ENCODE measurements around the gene INPP5E. TPM values are rescaled to one million over a fixed set of nuclear protein-coding genes. Genes with fewer than 3 reads are reported as not detected.

INPP5E gene
- polyA plus RNA-seq, 4 donors: 5.7 to 9.6 (median 7.3) TPM

DNA sequence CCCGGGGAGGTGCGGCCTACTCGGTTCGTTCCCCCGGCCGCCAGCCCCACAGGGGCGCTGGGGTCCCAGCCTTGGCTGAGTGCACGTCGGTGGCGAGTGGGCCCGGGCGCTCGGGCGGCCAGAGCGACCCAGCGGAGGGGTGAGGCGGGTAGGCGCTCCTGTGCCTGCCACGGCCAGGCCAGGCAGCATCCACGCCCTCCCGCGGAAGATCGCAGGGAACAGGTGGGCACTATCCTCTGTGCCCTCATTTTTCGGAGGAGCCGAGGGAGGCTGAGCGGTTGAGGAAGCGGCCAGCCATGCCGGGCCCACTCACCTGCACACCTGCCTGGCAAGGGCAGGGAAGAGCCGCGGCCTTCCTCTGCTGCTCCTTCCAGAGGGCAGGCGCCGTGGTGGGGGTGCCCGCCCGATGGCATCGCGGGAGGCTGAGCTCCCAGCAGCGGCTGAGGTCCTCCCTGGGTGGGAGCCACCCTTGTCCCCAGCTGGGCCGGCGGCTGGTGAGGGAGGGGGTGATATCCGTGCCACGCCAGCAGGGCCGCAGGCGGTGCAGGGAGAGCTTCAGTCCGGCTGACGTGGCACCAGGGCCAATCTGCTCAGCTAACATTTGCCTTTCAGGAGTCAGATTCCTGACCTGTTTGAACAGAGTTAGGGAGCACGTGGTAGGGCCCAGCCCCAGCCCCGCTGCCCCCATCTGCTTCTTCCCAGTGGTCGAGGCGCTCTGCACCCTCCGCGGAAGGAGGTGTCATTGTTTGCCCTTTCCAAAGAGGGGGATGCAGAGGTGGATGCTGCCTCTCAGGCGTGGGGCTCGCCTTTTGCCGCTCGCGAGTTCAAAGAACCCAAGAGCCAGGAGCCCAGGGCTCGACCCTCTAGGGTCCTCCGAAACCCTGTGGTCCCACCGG lies 44.8 kb upstream of the INPP5E start:
- Histone ChIP-seq H3K27ac (ENCODE audit: low read depth in 1 of 3, low read length in 2 of 3) (peak overlapping the region in 2 of 3 donors; percentile 57 to 99), H3K9me3 (ENCODE audit: control insufficient read depth in 2 of 2, insufficient read depth in 1 of 2, low read depth in 1 of 2, low read length in 1 of 2) (no peaks in the 10 kb centered on the region), H3K36me3 (ENCODE audit: control insufficient read depth in 3 of 3, insufficient read depth in 2 of 3, low read depth in 1 of 3, low read length in 3 of 3) (peaks cover 0 to 3% (median 2%) of the 10 kb centered on the region in 3 donors), H3K4me1 (ENCODE audit: control insufficient read depth in 3 of 3, insufficient read depth in 2 of 3, low read depth in 1 of 3, low read length in 2 of 3) (peaks cover 4 to 17% (median 6%) of the 10 kb centered on the region in 3 donors), H3K27me3 (ENCODE audit: control insufficient read depth in 3 of 3, insufficient read depth in 3 of 3, low read length in 3 of 3) (peaks cover 0 to 18% (median 0%) of the 10 kb centered on the region in 3 donors), H3K4me3 (ENCODE audit: low read depth in 1 of 3, low read length in 3 of 3) (peak overlapping the region; percentile 46 to 62 (median 61))
- WGBS, 3 donors: 14 to 32% (median 22%) methylated on average over 46 to 59 of the region's 59 CpGs
- no peak for FAIRE-seq
- DNase-seq: peak; percentile 21 to 42

- FAIRE-seq (no peak), DNase-seq (peak; percentile 90 to 97)
- peaks cover 0 to 3% (median 2%) of the 10 kb centered on the region in 3 donors for H3K36me3 ChIP-seq (ENCODE audit: control insufficient read depth in 3 of 3, insufficient read depth in 2 of 3, low read depth in 1 of 3, low read length in 3 of 3)
- peaks cover 4 to 17% (median 6%) of the 10 kb centered on the region in 3 donors for H3K4me1 ChIP-seq (ENCODE audit: control insufficient read depth in 3 of 3, insufficient read depth in 2 of 3, low read depth in 1 of 3, low read length in 2 of 3)
- peaks cover 0 to 17% (median 0%) of the 10 kb centered on the region in 3 donors for H3K27me3 ChIP-seq (ENCODE audit: control insufficient read depth in 3 of 3, insufficient read depth in 3 of 3, low read length in 3 of 3)
- WGBS, 3 donors: 0% methylated on average over 48 to 63 of the region's 63 CpGs
- H3K27ac ChIP-seq (ENCODE audit: low read depth in 1 of 3, low read length in 2 of 3): peak overlapping the region; percentile 97 to 100 (median 99)
- no peaks in the 10 kb centered on the region for H3K9me3 ChIP-seq (ENCODE audit: control insufficient read depth in 2 of 2, insufficient read depth in 1 of 2, low read depth in 1 of 2, low read length in 1 of 2)
- peak overlapping the region; percentile 46 to 62 (median 61) for H3K4me3 ChIP-seq (ENCODE audit: low read depth in 1 of 3, low read length in 3 of 3)
Measured at GRCh38 chr9:136483589-136484152, 44.0 kb upstream of the INPP5E start.

- peaks cover 4 to 17% (median 6%) of the 10 kb centered on the region in 3 donors for H3K4me1 ChIP-seq (ENCODE audit: control insufficient read depth in 3 of 3, insufficient read depth in 2 of 3, low read depth in 1 of 3, low read length in 2 of 3)
- FAIRE-seq: no peak
Measured at GRCh38 chr9:136482793-136483588, 43.3 kb upstream of the INPP5E start, which contains the start of gene SEC16A. Gene SEC16A, minus strand, starts transcription at chr9:136483040. Its CDS starts 5,425 bp downstream, at chr9:136477615.

DNA sequence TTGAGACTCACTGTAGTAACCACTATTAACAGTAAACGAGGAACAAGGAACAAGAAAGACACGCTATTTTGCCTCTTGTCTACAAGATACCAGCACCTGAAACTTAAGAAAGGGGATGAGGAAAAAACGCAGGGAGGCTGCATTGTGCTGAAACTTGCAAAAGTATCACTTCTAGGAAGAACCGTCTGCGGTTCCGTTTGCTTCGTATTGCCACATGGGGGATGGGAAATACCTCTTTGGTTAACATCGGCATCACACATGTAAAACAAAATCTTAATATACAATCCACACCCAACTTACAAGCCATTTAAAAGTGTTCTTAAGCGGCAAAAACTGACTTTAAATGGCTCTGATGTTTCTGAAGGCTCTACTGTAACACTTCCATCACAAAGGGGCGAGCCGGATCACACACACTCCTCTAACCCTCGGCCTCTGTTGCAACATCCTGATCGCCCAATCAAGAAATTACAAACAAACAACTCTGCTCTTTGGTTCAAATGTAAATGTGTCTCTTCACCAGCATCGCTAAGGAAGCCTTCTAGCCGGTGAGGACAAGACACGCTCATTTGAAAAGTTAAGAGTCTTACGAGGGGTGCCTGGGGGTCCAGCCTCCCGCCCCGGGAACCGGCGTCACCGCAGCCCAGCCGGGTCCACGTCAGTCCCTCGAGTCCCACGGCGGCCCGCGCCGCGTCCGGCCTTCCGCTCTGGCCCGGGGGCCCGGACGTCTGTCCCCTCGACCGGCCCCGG lies 42.6 kb upstream of the INPP5E start:
- Histone ChIP-seq H3K27ac (ENCODE audit: low read depth in 1 of 3, low read length in 2 of 3) (peak overlapping the region; percentile 92 to 100 (median 98)), H3K36me3 (ENCODE audit: control insufficient read depth in 3 of 3, insufficient read depth in 2 of 3, low read depth in 1 of 3, low read length in 3 of 3) (peaks cover 0 to 16% (median 2%) of the 10 kb centered on the region in 3 donors), H3K4me1 (ENCODE audit: control insufficient read depth in 3 of 3, insufficient read depth in 2 of 3, low read depth in 1 of 3, low read length in 2 of 3) (peaks cover 4 to 17% (median 6%) of the 10 kb centered on the region in 3 donors), H3K27me3 (ENCODE audit: control insufficient read depth in 3 of 3, insufficient read depth in 3 of 3, low read length in 3 of 3) (peaks cover 0 to 3% (median 0%) of the 10 kb centered on the region in 3 donors), H3K4me3 (ENCODE audit: low read depth in 1 of 3, low read length in 3 of 3) (peak overlapping the region; percentile 86 to 98 (median 91)), H3K9me3 (ENCODE audit: control insufficient read depth in 2 of 2, insufficient read depth in 1 of 2, low read depth in 1 of 2, low read length in 1 of 2) (no peaks in the 10 kb centered on the region)
- DNase-seq (peak; percentile 67 to 80), FAIRE-seq (no peak)
- WGBS, 3 donors: 0 to 1% (median 0%) methylated on average over 38 to 39 of the region's 39 CpGs

More at GRCh38 chr9:136482793-136483588, 43.3 kb upstream of the INPP5E start, which contains the start of gene SEC16A:
- DNase-seq: peak; percentile 98 to 100
- Histone ChIP-seq H3K27ac (ENCODE audit: low read depth in 1 of 3, low read length in 2 of 3) (peak within 1 kb of the TSS; percentile 99 to 100 (median 100)), H3K27me3 (ENCODE audit: control insufficient read depth in 3 of 3, insufficient read depth in 3 of 3, low read length in 3 of 3) (peaks cover 0 to 11% (median 0%) of the 10 kb centered on the region in 3 donors), H3K4me3 (ENCODE audit: low read depth in 1 of 3, low read length in 3 of 3) (peak within 1 kb of the TSS; percentile 86 to 98 (median 91)), H3K9me3 (ENCODE audit: control insufficient read depth in 2 of 2, insufficient read depth in 1 of 2, low read depth in 1 of 2, low read length in 1 of 2) (no peaks in the 10 kb centered on the region), H3K36me3 (ENCODE audit: control insufficient read depth in 3 of 3, insufficient read depth in 2 of 3, low read depth in 1 of 3, low read length in 3 of 3) (peaks cover 0 to 9% (median 2%) of the 10 kb centered on the region in 3 donors)
- 1% methylated on average over 75 to 109 of the region's 109 CpGs for WGBS, 3 donors

- Histone ChIP-seq H3K27me3 (ENCODE audit: control insufficient read depth in 3 of 3, insufficient read depth in 3 of 3, low read length in 3 of 3) (no peaks in the 10 kb centered on the region), H3K9me3 (ENCODE audit: control insufficient read depth in 2 of 2, insufficient read depth in 1 of 2, low read depth in 1 of 2, low read length in 1 of 2) (no peaks in the 10 kb centered on the region), H3K4me3 (ENCODE audit: low read depth in 1 of 3, low read length in 3 of 3) (peak overlapping the region in 2 of 3 donors; percentile 86 to 98), H3K27ac (ENCODE audit: low read depth in 1 of 3, low read length in 2 of 3) (peak overlapping the region in 1 of 3 donors; percentile 8), H3K4me1 (ENCODE audit: control insufficient read depth in 3 of 3, insufficient read depth in 2 of 3, low read depth in 1 of 3, low read length in 2 of 3) (peaks cover 4 to 17% (median 6%) of the 10 kb centered on the region in 3 donors), H3K36me3 (ENCODE audit: control insufficient read depth in 3 of 3, insufficient read depth in 2 of 3, low read depth in 1 of 3, low read length in 3 of 3) (peaks cover under 1 to 23% (median 8%) of the 10 kb centered on the region in 3 donors)
- no peak for FAIRE-seq
- no peak for DNase-seq
- WGBS, 3 donors: 39 to 51% (median 40%) methylated on average over 5 of the region's 5 CpGs
Measured at GRCh38 chr9:136481558-136481957, 41.9 kb upstream of the INPP5E start.

GRCh38 chr9:136476369-136477150 lies 36.9 kb upstream of the INPP5E start:
- Histone ChIP-seq H3K36me3 (ENCODE audit: control insufficient read depth in 3 of 3, insufficient read depth in 2 of 3, low read depth in 1 of 3, low read length in 3 of 3) (peaks cover 16 to 70% (median 21%) of the 10 kb centered on the region in 3 donors), H3K4me3 (ENCODE audit: low read depth in 1 of 3, low read length in 3 of 3) (no peak overlapping the region), H3K9me3 (ENCODE audit: control insufficient read depth in 2 of 2, insufficient read depth in 1 of 2, low read depth in 1 of 2, low read length in 1 of 2) (no peaks in the 10 kb centered on the region), H3K27ac (ENCODE audit: low read depth in 1 of 3, low read length in 2 of 3) (no peak overlapping the region), H3K27me3 (ENCODE audit: control insufficient read depth in 3 of 3, insufficient read depth in 3 of 3, low read length in 3 of 3) (no peaks in the 10 kb centered on the region), H3K4me1 (ENCODE audit: control insufficient read depth in 3 of 3, insufficient read depth in 2 of 3, low read depth in 1 of 3, low read length in 2 of 3) (peaks cover 0 to 3% (median 1%) of the 10 kb centered on the region in 3 donors)
- WGBS, 3 donors: 91 to 93% (median 92%) methylated on average over 25 of the region's 25 CpGs
- FAIRE-seq (no peak), DNase-seq (no peak)

All from small intestine (tissue), 7 donors.